Measurements from ENCODE around the gene NOP14. TPM values are rescaled to one million over a fixed set of nuclear protein-coding genes. Genes with fewer than 3 reads are reported as not detected.

NOP14 gene
- total and polyA plus RNA-seq, 2 donors (not counting 3 experiments of a cell fraction or from before 2014, with no cell fraction given) = 9.5 to 45.2 TPM

- ChIA-PET POLR2A (no interaction called here), CTCF (no interaction called here)
- Histone ChIP-seq H3K9me3 (replicated peaks; ENCODE audit: control insufficient read depth, insufficient read depth, low read length) (no peaks in the 10 kb centered on the region), H3K79me2 (ENCODE audit: control insufficient read depth, insufficient read depth, low read length) (peaks cover 3% of the 10 kb centered on the region), H2AFZ (ENCODE audit: low read depth, low read length) (no peak overlapping the region), H3K4me2 (ENCODE audit: insufficient read depth, low read length) (no peak overlapping the region), H3K9me1 (replicated peaks; ENCODE audit: control insufficient read depth, extremely low read depth, insufficient read depth, low read length) (no peaks in the 10 kb centered on the region), H3K9ac (replicated peaks; ENCODE audit: extremely low read depth, insufficient read depth, low read length) (no peak overlapping the region), H3K4me3 (replicated peaks in 1 of 3; ENCODE audit: insufficient read depth in 1 of 3, low read depth in 1 of 3, low read length in 3 of 3) (no peak overlapping the region), H3K4me1 (ENCODE audit: control insufficient read depth, extremely low read depth, insufficient read depth, low read length) (peaks cover 3% of the 10 kb centered on the region), H3K27ac (ENCODE audit: insufficient read depth, low read depth, low read length) (no peak overlapping the region), H3K27me3 (ENCODE audit: control insufficient read depth in 2 of 2, insufficient read depth in 2 of 2, low read length in 2 of 2) (no peaks in the 10 kb centered on the region), H3K36me3 (ENCODE audit: control insufficient read depth in 2 of 2, extremely low read depth in 1 of 2, insufficient read depth in 2 of 2, low read length in 2 of 2) (peaks cover 6 to 53% of the 10 kb centered on the region in 2 experiments), H4K20me1 (replicated peaks; ENCODE audit: control insufficient read depth, extremely low read depth, insufficient read depth, low read length) (no peaks in the 10 kb centered on the region)
- no peak for TF ChIP-seq EZH2 (IDR thresholded peaks at IDR 0.05; ENCODE audit: borderline replicate concordance, low read depth, low read length, severe bottlenecking)
- TF ChIP-seq MYC (IDR thresholded peaks at IDR 0.05; ENCODE audit: low read depth, low read length) = no peak
- no peak for TF ChIP-seq JUN (IDR thresholded peaks at IDR 0.05; ENCODE audit: borderline replicate concordance, insufficient read depth, insufficient read length, low read depth)
- no peak for TF ChIP-seq MAX (IDR thresholded peaks at IDR 0.05; ENCODE audit: insufficient read depth, insufficient read length)
- TF ChIP-seq GATA2 (IDR thresholded peaks at IDR 0.05; ENCODE audit: insufficient read depth, insufficient read length, low read depth, low read length) = no peak
- TF ChIP-seq CTCF (IDR thresholded peaks at IDR 0.05; ENCODE audit: extremely low read depth in 1 of 2, insufficient read depth in 1 of 2, low read depth in 1 of 2, low read length in 2 of 2) = no peak
- intact Hi-C loops (cut with micrococcal nuclease) = no loop called here
- DNase-seq (ENCODE audit: low read depth, low spot score) (no peak), FAIRE-seq (no peak)
- dilution Hi-C loops (cut with MboI; ENCODE audit: extremely low pct_ligation_motif_present, low sequenced_read_pairs) = no loop called here
- BruUV-seq (replicated peaks) = no TSS peak
Observed at GRCh38 chr4:2925496-2925895, 37.7 kb downstream of the NOP14 start.

Data from endothelial cell of umbilical vein (primary cell).